SK-N-SH treated with all-trans-retinoic acid at 6 μM for 48 hours (cell line): ENCODE measurements around the gene DPY19L3.

ENCODE experiments used
- ARNTL ChIP-seq: fragments of 450-650 bp; formaldehyde crosslinking; IDR thresholded peaks from 2 replicates; pipeline ENCODE4 v1.5.0; 2020; ENCODE audit warnings: low read depth, mild to moderate bottlenecking, moderate library complexity, borderline replicate concordance
- CREB5 ChIP-seq: fragments of 250-450 bp; sonication (Bioruptor Pico); IDR thresholded peaks from 2 replicates; pipeline ENCODE4 v1.5.1; 2020; ENCODE audit warnings: low read depth, mild to moderate bottlenecking, moderate library complexity
- PATZ1 ChIP-seq: fragments of 250-450 bp; sonication (Bioruptor Pico); IDR thresholded peaks from 2 replicates; pipeline ENCODE4 v1.8.0; 2020; ENCODE audit warnings: mild to moderate bottlenecking, moderate library complexity, borderline replicate concordance
- RARB ChIP-seq: fragments of 250-450 bp; sonication (Bioruptor Pico); IDR thresholded peaks from 2 replicates; pipeline ENCODE4 v1.8.0; 2021; ENCODE audit warnings: mild to moderate bottlenecking, moderate library complexity
- ZC3H10 ChIP-seq: fragments of 250-450 bp; sonication (Bioruptor Pico); IDR thresholded peaks from 2 replicates; pipeline ENCODE4 v1.5.1; 2021; ENCODE audit warnings: mild to moderate bottlenecking, moderate library complexity
- ZFP30 ChIP-seq: fragments of 450-650 bp; formaldehyde crosslinking; IDR thresholded peaks from 2 replicates; pipeline ENCODE4 v1.5.0; 2022; ENCODE audit warnings: mild to moderate bottlenecking, moderate library complexity

- TF ChIP-seq ZC3H10, result no peak
- no peak for TF ChIP-seq ZFP30 (CRISPR knock-in tag)
- no peak for TF ChIP-seq RARB (CRISPR knock-in tag)
- no peak for TF ChIP-seq PATZ1
- TF ChIP-seq ARNTL, result no peak
- no peak for TF ChIP-seq CREB5
Observed at GRCh38 chr19:32404213-32404932, 1.2 kb upstream of the DPY19L3 start.
